Measurements from ENCODE around the gene MSMB.
"Not testable (repeated sequence)": the region's sequence is repeated elsewhere in the genome, so short reads cannot be mapped to it uniquely, and the experiment has no call there.

Gene MSMB

DNA sequence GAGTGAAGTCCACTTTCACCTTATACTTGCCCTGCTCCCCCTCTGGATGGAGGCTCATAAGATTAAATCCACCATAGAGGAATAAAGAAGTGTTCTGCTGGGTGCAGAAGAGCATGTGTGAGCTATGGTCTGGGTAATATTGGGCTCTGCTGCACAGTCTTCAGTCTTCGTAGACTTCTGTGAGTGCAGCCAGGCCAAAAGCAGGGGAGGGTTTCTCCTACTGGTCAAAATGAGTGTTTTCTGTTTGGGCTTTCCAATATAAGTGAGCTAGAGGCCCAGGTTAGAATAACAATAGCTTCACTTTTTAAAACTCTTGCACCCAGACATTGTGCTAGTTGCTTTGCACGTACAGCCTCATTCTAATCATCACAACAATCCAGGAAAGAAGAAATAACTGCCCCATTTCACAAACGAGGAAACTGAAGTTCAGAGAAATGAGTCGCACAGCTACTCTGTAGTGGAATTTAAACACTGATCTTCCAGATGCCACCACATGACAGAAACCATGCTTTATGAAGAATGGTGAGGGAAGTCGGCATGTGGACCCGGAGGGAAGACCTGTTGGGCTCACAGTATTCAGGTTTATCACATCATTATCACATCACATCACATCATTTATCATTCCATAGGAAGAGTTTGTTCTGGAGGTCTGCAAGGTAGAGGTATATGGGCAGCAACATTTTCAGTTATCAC is 23.8 kb upstream of the MSMB start:
- no peak for DNase-seq (ENCODE audit: low spot score)

DNA sequence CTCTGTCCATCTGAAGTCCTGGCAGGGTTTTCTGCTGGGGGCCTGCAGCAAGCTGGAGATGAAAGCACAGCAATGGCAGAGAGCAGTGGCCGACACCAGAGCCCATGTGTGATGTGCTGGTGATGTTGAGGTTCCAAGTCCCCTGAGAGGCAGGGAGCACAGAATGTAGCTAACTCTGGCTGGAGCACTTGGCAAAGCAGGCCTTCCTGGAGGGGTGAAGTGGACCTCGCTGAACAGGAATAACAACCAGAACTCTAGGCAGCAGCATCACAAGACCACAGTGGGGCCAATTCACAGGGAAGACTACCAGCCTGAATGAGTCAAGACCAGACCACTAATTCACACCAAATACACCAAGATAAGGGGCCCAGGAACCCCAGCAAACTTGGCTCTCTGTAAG is 22.8 kb upstream of the MSMB start:
- no peak for DNase-seq (ENCODE audit: low spot score)

DNA sequence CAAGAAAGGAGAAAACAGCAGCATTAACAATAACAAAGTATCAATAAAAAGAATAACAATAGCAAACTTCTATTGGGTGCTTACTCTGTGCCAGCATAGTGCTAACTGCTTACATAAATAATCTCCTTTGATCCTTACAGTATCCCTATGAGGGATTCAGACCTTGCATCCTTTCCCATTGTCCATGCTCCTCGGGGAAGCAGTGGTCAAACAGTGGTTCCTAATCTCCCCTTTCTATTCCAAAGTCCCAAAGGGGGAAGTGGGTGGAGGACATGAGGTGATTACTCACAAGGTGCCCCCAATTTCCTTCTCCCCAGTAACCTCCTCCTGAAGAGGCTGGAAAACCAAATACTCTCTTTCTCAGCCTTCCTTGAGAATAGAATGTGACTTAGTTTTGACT is 22.0 kb upstream of the MSMB start:
- DNase-seq (ENCODE audit: low spot score) = no peak

DNA sequence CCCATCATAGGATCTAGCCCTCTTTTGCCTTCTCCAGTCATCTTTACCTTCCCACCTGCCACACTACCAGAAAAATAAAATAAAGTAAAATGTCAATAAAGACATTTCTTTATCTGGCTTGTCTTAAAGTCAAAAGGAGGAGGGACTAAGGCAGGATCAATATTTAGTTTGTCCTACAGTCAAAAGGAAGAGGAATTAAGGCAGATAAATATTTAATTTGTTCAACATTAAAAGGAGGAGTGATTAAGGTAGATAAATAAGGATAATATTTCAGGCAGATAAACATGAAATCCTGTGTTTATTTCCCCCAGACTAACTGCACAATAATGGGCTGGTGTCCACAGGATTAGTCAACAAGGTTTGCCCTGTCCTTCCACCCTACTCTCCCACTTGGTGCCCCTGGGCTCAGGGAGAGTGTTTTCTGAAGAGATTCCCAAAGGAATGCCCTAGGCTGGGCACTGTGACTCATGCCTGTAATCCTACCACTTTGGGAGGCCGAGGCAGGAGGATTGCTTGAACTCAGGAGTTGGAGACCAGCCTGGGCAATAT is 18.3 kb upstream of the MSMB start:
- DNase-seq (ENCODE audit: low spot score) = no peak

DNA sequence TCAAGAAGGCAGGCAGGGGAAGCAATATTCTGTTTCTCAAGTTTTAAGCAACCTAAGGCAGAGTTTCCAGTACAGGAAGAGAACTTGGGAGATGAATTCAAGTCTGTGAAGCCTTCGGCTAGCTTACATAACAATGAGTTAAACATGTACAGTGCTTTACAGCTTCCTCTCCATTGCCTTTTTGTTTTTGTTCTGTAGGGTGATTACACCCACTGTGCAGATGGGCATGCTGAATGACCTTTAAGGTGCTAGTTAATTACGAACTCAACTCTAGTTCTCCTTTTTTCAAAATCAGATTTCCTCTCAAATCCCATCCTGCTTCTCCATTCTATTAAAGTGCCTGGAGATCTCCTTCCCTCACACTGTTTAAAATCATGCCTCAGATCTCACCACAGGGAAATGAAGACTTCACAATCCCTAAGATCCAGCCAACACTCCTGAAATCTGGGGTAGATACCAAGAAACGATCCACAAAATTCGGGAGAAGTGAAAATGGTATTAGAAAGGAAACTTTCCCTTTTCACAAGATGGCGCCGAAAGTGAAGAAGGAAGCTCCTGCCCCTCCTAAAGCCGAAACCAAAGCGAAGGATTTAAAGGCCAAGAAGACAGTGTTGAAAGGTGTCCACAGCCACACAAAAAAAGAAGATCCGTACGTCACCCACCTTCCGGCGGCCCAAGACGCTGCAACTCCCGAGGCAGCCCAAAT is 16.8 kb upstream of the MSMB start:
- DNase-seq (ENCODE audit: low spot score) = no peak

DNA sequence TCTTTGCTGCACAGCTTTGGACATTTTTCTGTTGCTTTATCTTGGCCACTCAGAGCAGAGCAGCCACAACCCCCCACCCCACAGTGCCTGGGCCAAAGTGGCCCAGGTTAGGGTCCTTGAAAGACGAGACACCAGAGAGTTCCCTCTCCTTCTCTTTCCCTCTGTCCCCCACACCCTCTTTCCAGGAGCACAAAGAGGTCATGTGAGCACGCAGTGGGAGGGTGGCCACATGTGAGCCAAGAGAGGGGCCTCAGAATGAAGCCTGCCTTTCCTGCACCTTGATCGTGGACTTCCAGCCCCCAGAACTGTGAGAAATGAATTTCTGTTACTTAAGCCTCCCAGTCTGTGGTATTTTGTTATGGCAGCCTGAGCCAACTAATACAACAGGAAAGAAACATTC is 14.6 kb upstream of the MSMB start:
- no peak for DNase-seq (ENCODE audit: low spot score)

DNA sequence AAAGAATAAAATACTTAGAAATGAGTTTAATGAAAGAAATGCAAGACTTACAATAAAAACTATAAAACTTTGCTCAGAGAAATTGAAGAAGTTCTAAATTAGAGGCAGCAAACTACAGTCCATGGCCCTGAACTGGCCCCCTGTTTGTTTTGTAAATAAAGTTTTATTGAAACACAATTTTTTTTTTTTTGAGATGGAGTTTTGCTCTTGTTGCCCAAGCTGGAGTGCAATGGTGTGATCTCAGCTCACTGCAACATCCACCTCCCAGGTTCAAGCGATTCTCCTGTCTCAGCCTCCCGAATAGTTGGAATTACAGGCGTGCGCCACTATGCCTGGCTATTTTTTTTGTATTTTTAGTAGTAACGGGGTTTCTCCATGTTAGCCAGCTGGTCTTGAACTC is 11.9 kb upstream of the MSMB start:
- DNase-seq (ENCODE audit: low spot score) = not testable (repeated sequence)

DNA sequence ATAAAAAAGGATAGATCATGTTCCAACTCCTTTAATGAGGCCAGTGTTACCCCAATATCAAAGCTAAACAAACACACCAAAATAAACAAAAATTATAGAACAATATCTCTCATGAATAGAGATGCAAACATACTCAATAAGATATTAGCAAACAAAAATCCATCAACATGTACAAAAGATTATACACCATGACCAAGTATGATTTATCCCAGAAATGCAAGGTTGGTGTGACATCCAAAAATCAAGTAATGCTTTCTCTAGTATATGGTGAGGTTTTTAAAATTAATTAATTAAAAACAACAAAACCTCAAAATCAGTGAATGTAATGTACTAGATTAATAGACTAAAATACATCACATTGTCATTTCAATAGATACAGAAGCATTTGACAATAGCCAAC is 11.0 kb upstream of the MSMB start:
- DNase-seq (ENCODE audit: low spot score) = no peak

DNA sequence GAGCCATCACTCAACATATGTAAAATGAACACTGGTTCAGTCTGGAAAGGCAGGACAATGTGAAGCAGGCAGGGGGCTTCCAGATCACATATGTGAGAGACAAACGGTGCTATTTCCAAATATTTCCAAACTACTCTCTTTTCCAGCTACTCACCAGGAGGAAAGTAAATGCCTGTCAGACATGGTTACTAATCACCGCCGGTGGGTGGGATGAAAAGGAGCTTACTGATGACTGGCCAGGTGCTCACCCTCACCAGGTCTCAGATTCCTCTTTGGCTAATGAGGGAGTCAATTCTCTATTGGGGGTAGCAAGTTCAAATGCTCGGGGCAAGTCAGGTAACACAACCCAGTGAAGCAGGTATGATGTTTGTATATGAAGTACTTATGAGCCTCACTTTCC is 9.7 kb upstream of the MSMB start:
- no peak for DNase-seq (ENCODE audit: low spot score)

DNA sequence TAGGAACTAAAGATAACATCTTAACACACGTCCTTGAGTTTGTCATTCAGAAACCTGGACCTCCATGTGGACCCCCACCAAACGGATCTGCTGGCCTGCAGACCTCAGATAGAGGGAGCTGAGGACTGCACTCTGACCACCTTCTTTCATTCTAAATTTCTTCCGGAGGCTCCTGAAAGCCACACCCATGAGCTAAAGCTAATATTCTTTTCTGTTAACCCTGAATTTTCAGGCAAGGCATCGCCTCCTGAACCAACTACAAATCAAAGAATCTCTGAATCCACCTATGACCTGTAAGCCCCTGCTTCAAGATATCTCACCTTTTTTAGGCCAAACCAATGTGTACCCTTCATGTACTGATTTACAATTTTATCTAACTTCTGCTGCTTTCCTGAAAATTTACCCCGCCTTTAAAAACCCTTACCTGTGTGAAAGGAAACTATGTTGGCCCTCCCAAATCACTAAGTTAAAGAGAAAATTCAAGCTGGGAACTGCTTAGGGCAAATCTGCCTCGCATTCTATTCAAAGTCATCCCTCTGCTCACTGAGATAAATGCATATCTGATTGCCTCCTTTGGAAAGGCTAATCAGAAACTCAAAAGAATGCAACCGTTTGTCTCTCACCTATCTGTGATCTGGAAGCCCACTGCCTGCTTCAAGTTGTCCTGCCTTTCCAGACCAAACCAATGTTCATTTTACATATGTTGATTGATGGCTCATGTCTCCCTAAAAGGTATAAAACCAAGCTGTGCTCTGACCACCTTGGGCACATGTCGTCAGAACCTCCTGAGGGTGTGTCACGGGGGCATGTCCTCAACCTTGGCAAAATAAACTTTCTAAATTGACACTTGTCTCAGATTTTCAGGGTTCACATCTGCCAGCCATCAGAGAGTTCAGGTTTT is 7.7 kb upstream of the MSMB start:
- DNase-seq (ENCODE audit: low spot score) = no peak

DNA sequence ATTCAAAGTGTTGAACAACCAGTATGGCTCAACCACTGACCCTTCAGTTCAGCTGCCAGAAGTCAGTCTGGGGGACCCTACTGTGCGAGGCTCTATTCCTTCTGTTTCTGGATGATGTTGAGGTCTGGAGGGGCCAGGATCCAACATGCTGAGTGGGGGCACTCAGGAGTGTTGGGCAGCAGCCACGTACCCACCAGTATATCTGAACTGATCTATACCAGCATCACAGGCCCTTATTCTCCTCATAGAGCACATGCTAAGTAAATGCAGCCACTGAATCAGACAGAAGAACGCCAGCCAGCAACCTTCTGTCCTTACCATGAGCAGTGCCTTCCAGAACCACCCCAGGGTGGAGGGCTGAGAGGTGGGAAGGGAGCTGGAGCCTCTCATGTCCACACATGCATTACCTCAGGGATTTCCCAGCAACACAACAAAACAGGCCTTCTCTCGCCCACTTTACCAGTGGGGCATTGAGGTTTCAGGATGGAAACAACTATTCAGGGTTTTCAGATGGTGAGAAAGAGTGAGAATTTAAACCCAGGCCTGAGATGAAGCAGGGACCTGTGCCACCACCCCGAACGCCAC is 6.8 kb upstream of the MSMB start:
- DNase-seq (ENCODE audit: low spot score) = no peak

DNA sequence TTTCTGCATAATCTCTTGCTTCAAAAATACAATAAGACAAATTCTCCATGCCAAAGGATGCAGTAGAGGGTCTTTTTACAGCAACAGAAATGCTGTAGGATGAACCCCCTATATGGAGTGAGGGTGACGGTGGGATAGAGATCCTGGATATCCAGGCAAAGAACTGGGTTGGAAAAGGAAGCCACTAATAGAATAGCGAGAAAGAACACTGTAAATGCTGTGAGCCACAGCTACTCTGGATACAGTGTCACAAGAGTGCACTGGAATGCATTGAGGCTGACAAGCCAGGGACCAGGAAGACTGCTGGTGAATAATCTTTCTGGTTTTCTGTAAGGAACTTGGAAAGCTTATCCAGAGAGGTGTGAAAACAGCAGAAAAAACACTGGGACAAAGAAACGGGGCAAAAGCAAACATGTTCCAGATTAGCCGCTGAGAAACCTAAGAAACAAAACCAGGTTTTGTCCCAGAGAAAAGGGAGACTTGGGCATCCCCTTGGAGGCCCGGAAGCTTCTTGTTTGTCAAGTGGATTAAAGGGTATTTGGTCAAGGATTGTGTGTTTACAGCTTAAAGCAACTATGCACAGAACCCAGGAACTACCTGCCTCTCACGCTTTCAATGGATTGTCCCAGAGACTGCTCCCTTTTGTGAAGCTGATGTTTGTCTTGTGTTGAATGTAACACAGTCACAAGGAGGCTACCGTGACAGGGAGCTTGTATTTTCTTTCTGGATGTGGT is 6.2 kb upstream of the MSMB start:
- DNase-seq (ENCODE audit: low spot score) = no peak

DNA sequence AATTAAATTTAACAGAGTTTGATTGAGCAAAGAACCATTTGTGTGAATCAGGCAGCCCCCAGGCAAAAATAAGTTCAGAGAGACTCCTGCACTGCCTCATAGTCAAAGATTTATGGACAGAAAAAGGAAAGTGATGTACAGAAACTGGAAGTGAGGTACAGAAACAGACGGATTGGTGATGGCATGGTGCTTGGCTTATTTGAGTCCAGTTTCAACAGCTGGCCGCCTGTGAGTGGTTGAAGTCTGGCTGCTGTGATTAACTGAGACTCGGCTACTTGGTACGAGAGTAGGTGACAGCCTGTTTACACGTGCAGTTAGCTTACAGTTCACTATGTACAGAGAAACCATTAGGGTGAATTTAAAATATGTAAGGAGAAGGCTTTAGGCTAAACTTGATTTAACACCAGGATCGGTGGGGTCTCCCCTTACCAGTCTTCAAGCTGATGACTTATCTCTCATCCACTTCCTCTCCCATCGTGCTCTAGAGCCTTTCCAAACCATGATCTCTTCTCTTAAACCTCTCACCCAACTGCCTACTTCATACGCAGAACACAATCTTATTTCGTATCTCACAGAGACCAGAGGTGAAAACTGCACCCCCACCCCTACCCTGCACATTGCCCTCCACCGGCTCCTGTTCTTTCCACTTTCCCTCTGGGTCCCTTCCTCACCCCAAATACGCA is 5.0 kb upstream of the MSMB start:
- DNase-seq (ENCODE audit: low spot score) = no peak

DNA sequence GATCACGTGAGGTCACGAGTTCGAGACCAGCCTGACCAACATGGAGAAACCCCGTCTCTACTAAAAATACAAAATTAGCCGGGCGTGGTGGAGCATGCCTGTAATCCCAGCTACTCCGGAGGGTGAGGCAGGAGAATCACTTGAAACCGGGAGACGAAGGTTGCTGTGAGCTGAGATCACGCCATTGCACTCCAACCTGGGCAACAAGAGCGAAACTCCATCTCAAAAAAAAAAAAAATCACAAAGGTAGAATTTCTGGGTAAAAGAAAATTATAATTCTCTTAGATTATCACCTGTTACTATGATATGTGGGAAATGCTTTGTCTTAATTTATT is 3.4 kb upstream of the MSMB start:
- not testable (repeated sequence) for DNase-seq (ENCODE audit: low spot score)

DNA sequence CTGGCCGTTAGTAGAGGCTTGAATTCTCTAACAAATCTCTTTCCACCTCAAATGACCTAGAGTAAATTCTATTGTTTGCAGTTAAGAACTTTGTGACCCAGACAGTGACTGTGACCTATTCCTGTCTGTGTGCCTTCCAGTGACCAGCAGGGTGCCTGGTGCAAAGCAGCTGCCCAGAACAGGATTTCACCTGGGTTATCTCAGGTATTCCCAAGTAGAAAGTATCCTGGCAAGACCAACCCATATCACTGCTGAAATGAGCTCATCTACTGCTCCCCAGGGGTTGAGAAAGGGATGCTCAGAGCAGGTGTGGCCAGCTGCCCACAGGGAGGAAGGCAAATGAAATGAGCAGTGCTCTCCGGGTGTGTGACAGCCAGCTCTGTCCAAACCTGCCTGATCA is 2.1 kb upstream of the MSMB start:
- no peak for DNase-seq (ENCODE audit: low spot score)

DNA sequence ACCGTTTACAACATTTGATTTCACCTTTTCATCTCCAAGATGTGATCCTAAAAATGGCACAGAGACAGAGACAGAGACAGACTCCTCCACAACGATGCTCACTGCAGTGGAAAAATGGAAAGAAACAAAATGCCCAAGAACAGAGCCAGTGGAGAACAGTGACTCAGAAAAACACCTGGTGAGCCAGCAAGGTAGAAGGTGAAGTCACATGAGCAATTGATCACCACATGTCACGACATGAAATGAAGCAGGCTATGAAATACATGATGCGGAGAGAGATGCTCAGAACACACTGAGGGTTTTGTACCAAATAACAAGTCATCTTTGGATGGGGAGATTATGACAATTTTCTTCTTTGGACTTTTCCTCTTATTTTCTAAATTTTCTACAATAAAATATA is 3.5 kb downstream of the MSMB start:
- DNase-seq (ENCODE audit: low spot score) = no peak

DNA sequence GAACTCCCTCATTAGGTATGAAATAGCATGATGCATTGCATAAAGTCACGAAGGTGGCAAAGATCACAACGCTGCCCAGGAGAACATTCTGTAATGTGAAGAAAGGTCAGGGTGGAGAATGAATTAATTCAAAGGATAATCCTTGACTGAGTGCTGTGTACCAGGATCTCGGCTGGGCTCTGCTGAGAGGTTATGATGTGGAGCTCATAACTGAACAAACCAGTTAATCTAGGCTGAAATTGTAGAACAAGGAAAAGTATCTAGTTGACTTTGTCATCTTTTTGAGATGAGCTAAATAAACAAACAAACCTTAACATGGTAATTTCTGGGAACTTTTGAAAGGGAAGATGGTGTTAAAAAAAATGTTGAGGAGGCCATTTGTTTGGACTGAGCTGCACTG is 6.1 kb downstream of the MSMB start:
- DNase-seq (ENCODE audit: low spot score) = no peak

DNA sequence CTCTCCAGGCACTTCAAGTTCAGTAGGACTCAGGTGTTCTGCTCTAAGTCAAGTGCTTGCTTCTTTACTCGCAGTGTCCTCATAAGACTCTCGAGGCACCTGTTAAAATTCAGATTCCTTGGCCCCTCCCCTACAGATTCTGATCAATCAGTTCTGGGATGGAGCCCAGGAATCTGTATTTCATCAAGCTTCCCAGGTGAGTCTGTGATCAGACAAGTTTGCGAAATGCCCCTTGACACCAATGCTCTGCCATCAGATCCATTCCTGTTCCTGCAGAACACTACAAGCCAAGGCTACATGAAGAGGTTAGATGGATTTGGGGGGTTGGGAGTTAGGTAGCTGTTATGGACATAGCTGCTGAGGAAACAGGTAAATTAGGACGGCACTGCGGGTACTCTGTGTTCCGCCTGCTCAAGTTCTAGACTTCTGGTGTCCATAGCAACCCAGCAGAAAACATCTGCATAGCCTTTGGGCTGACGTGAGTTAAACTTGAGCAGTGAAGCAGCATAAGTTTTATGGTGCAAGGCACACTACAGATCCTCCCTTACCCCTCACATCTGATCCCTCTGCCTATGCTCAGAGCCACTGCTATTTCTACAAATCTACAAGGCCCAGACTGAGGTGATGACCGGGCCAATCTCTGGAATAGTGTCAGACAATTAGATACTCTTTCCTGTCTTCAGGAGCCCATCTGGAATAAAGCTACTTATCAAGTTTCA is 8.8 kb downstream of the MSMB start:
- DNase-seq (ENCODE audit: low spot score) = no peak

DNA sequence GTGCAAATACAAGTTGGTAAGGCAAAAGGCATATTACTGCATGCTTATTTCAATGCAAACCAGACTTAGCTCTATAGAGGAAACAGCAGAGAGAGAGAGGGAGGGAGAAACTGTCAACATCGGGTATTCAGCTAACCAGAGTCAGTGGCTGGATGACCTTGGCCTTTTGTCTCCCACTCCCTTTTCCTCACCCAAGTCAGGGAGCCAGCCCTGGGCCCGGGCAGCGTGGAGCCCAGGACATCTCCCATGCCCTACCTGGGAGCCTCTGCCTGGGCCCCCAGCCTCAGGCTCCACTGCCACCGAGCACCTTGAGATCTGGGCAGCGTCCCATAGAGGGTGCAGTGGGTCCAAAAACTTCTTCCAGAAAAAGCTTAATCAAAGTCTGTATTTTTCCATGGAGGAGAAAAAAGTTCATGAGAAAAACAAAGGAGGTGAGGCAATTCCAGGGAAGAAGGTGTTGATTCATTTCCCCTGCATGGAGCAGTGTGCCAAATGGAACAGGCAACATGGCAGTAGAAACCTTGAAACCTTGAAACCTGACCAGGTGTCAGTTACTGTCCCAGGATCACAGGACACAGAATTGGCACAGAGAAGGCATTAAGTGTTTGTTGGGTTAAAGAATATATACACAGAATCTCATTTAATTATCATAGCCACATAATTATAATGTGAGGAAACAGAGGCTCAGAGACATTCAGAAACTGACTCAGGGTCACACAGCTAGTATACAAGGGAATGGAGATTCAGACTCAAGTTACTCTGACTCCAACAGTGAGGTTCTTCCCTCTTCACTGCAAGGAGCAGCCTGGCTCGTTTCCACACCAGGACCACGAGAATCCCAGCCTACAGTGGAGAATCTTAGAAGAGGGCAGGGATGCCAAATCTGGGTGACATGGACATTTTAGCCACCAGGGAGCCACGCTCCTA is 9.9 kb downstream of the MSMB start:
- DNase-seq (ENCODE audit: low spot score) = no peak

Data from AG08396 (cell line).